Measurements from ENCODE around the gene PCNT.

PCNT gene

GRCh38 chr21:46410516-46410915, 86.6 kb downstream of the PCNT start:
- POLR2A ChIA-PET, result no interaction called here
- TF ChIP-seq CTBP1 (IDR thresholded peaks at IDR 0.05; ENCODE audit: borderline replicate concordance) (no peak), FOXM1 (IDR thresholded peaks at IDR 0.05; ENCODE audit: borderline replicate concordance) (no peak), PKNOX1 (IDR thresholded peaks at IDR 0.05) (no peak), ARNT (IDR thresholded peaks at IDR 0.05) (no peak), TARDBP (IDR thresholded peaks at IDR 0.05) (no peak), SUZ12 (IDR thresholded peaks at IDR 0.05) (no peak)
- no peak for DNase-seq (ENCODE audit: extremely low spot score)
- CTCF ChIA-PET, result no interaction called here

GRCh38 chr21:46411236-46411635, 87.3 kb downstream of the PCNT start:
- POLR2A ChIA-PET, result no interaction called here
- no peak for DNase-seq (ENCODE audit: extremely low spot score)
- CTCF ChIA-PET, result no interaction called here
- TF ChIP-seq FOXK2 (IDR thresholded peaks at IDR 0.05), result no peak
- no peak for TF ChIP-seq CTBP1 (IDR thresholded peaks at IDR 0.05; ENCODE audit: borderline replicate concordance)
- TF ChIP-seq LEF1 (IDR thresholded peaks at IDR 0.05; ENCODE audit: borderline replicate concordance), result no peak
- no peak for TF ChIP-seq HDGF (IDR thresholded peaks at IDR 0.05; ENCODE audit: borderline replicate concordance)
- no peak for TF ChIP-seq PKNOX1 (IDR thresholded peaks at IDR 0.05)
- TF ChIP-seq NFRKB (IDR thresholded peaks at IDR 0.05), result no peak
- TF ChIP-seq FOXA1 (IDR thresholded peaks at IDR 0.05), result no peak
- TF ChIP-seq SUZ12 (IDR thresholded peaks at IDR 0.05), result no peak
- TF ChIP-seq ELF4 (IDR thresholded peaks at IDR 0.05), result no peak
- TF ChIP-seq ZNF384 (IDR thresholded peaks at IDR 0.05), result no peak

GRCh38 chr21:46411691-46412090, 87.7 kb downstream of the PCNT start:
- DNase-seq (ENCODE audit: extremely low spot score), result no peak
- TF ChIP-seq HDGF (IDR thresholded peaks at IDR 0.05; ENCODE audit: borderline replicate concordance), result no peak
- no peak for TF ChIP-seq SUZ12 (IDR thresholded peaks at IDR 0.05)
- TF ChIP-seq ARNT (IDR thresholded peaks at IDR 0.05), result no peak
- no peak for TF ChIP-seq ELF4 (IDR thresholded peaks at IDR 0.05)
- TF ChIP-seq CTBP1 (IDR thresholded peaks at IDR 0.05; ENCODE audit: borderline replicate concordance), result no peak
- TF ChIP-seq FOXK2 (IDR thresholded peaks at IDR 0.05), result no peak
- POLR2A ChIA-PET, result no interaction called here
- CTCF ChIA-PET, result interaction anchor here (1.0 kb wide), 1 partner anchor 23 kb away, joined by 3 read pairs; no protein-coding TSS in a partner anchor

GRCh38 chr21:46412521-46413364, 88.8 kb downstream of the PCNT start:
- ChIA-PET POLR2A (no interaction called here), CTCF (interaction anchor here (1.0 kb wide), 1 partner anchor 22 kb away, joined by 3 read pairs; no protein-coding TSS in a partner anchor)
- no peak for DNase-seq (ENCODE audit: extremely low spot score)
- TF ChIP-seq BHLHE40 (IDR thresholded peaks at IDR 0.05; ENCODE audit: borderline replicate concordance) (no peak), FOXK2 (IDR thresholded peaks at IDR 0.05) (no peak), ZNF384 (IDR thresholded peaks at IDR 0.05) (no peak), PKNOX1 (IDR thresholded peaks at IDR 0.05) (no peak)

- CTCF ChIA-PET, result no interaction called here
- TF ChIP-seq NFRKB (IDR thresholded peaks at IDR 0.05) (no peak), SUZ12 (IDR thresholded peaks at IDR 0.05) (no peak), SP1 (IDR thresholded peaks at IDR 0.05) (no peak), HDGF (IDR thresholded peaks at IDR 0.05; ENCODE audit: borderline replicate concordance) (no peak), L3MBTL2 (conservative IDR thresholded peaks at IDR 0.05) (no peak), LEF1 (IDR thresholded peaks at IDR 0.05; ENCODE audit: borderline replicate concordance) (no peak), FOXA1 (IDR thresholded peaks at IDR 0.05) (no peak)
- POLR2A ChIA-PET, result no interaction called here
- DNase-seq (ENCODE audit: extremely low spot score), result no peak
Observed at GRCh38 chr21:46413365-46413696, 89.4 kb downstream of the PCNT start.

GRCh38 chr21:46414965-46415275, 91.0 kb downstream of the PCNT start:
- no peak for DNase-seq (ENCODE audit: extremely low spot score)
- POLR2A ChIA-PET, result no interaction called here
- CTCF ChIA-PET, result no interaction called here
- no peak for TF ChIP-seq ELF4 (IDR thresholded peaks at IDR 0.05)
- TF ChIP-seq FOXK2 (IDR thresholded peaks at IDR 0.05), result no peak
- TF ChIP-seq HDGF (IDR thresholded peaks at IDR 0.05; ENCODE audit: borderline replicate concordance), result no peak

- CTCF ChIA-PET, result no interaction called here
- TF ChIP-seq SUZ12 (IDR thresholded peaks at IDR 0.05) (no peak), L3MBTL2 (conservative IDR thresholded peaks at IDR 0.05) (no peak)
- POLR2A ChIA-PET, result no interaction called here
- DNase-seq (ENCODE audit: extremely low spot score), result no peak
Observed at GRCh38 chr21:46416551-46416950, 92.6 kb downstream of the PCNT start.
